Cardiac muscle cell (in vitro differentiated cells and primary cell): ENCODE measurements around the gene FRY. TPM values are rescaled to one million over a fixed set of nuclear protein-coding genes. Genes with fewer than 3 reads are reported as not detected.

Experiments
- DNase-seq, 2 donors: peaks; one replicate each; pipeline versions ENCODE4 v3.0.0 to v3.0.0-alpha.2; 2010 to 2017; ENCODE audit warnings: low read depth in 1 of 2, low spot score in 1 of 2
- H3K27ac ChIP-seq: fragments of 200-600 bp; sonication (generic); 2 replicates; pipeline ENCODE4 v1.5.1; 2016
- H3K27me3 ChIP-seq: fragments of 200-600 bp; sonication (generic); 2 replicates; pipeline ENCODE4 v1.6.0; 2016; ENCODE audit warnings: control low read depth
- H3K36me3 ChIP-seq: fragments of 200-600 bp; sonication (generic); 2 replicates; pipeline ENCODE4 v1.5.1; 2016; ENCODE audit warnings: control low read depth
- H3K4me1 ChIP-seq: fragments of 200-600 bp; sonication (generic); 2 replicates; pipeline ENCODE4 v1.8.1; 2017; ENCODE audit warnings: low read depth, mild to moderate bottlenecking, mixed run types
- H3K4me3 ChIP-seq: fragments of 200-600 bp; sonication (generic); 2 replicates; pipeline ENCODE4 v1.5.1; 2016; ENCODE audit warnings: mild to moderate bottlenecking
- H3K9me3 ChIP-seq: fragments of 200-600 bp; sonication (generic); 2 replicates; pipeline ENCODE4 v1.5.1; 2017; ENCODE audit warnings: low read depth, mild to moderate bottlenecking, control low read depth
- polyA plus RNA-seq: library from polyadenylated mRNA; unstranded; fragments of >200 nt; fragmentation: Nextera tagmentation; extraction: Ambion mirVana; gene quantifications from 2 replicates; pipeline ENCODE4 v1.2.1, GENCODE V29; 2016
- total RNA-seq: library from RNA; depleted of rRNA; stranded (reverse); fragments of >200 nt; gene quantifications from 2 replicates; pipeline ENCODE4 v1.2.3, GENCODE V29; 2016
- TF ChIP-seq, protein P1 (sequence below): IDR thresholded peaks from 2 replicates; pipeline ENCODE4 v1.5.1; 2012; ENCODE audit warnings: low read depth, mild to moderate bottlenecking, low read length

Gene FRY
- total and polyA plus RNA-seq, 2 experiments from 2014 or later, result 2.4 to 13.2 TPM

- H3K4me1 ChIP-seq, result peaks cover 7% of the 10 kb centered on the region
- DNase-seq, result no peak
- no peaks in the 10 kb centered on the region for H3K27me3 ChIP-seq
- H3K36me3 ChIP-seq, result no peaks in the 10 kb centered on the region
- TF ChIP-seq, protein P1, sequence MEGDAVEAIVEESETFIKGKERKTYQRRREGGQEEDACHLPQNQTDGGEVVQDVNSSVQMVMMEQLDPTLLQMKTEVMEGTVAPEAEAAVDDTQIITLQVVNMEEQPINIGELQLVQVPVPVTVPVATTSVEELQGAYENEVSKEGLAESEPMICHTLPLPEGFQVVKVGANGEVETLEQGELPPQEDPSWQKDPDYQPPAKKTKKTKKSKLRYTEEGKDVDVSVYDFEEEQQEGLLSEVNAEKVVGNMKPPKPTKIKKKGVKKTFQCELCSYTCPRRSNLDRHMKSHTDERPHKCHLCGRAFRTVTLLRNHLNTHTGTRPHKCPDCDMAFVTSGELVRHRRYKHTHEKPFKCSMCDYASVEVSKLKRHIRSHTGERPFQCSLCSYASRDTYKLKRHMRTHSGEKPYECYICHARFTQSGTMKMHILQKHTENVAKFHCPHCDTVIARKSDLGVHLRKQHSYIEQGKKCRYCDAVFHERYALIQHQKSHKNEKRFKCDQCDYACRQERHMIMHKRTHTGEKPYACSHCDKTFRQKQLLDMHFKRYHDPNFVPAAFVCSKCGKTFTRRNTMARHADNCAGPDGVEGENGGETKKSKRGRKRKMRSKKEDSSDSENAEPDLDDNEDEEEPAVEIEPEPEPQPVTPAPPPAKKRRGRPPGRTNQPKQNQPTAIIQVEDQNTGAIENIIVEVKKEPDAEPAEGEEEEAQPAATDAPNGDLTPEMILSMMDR, result no peak
- H3K9me3 ChIP-seq, result no peaks in the 10 kb centered on the region
- H3K4me3 ChIP-seq, result no peak overlapping the region
- H3K27ac ChIP-seq, result no peak overlapping the region
Measured at GRCh38 chr13:32203736-32204135, 172.2 kb downstream of the FRY start.

GRCh38 chr13:32205431-32206096 lies 174.0 kb downstream of the FRY start:
- DNase-seq, result peak in 1 of 2 donors; percentile 82
- Histone ChIP-seq H3K9me3 (no peaks in the 10 kb centered on the region), H3K27me3 (no peaks in the 10 kb centered on the region), H3K36me3 (no peaks in the 10 kb centered on the region), H3K27ac (no peak overlapping the region), H3K4me3 (no peak overlapping the region), H3K4me1 (peaks cover 14% of the 10 kb centered on the region)
- TF ChIP-seq, protein P1, result no peak

GRCh38 chr13:32206097-32206740 lies 174.6 kb downstream of the FRY start:
- Histone ChIP-seq H3K27ac (no peak overlapping the region), H3K4me1 (peaks cover 18% of the 10 kb centered on the region), H3K9me3 (no peaks in the 10 kb centered on the region), H3K4me3 (no peak overlapping the region), H3K27me3 (no peaks in the 10 kb centered on the region), H3K36me3 (no peaks in the 10 kb centered on the region)
- TF ChIP-seq, protein P1, result no peak
- peak in 1 of 2 donors; percentile 32 for DNase-seq

GRCh38 chr13:32208860-32209259 lies 177.3 kb downstream of the FRY start:
- H3K9me3 ChIP-seq, result no peaks in the 10 kb centered on the region
- DNase-seq, result no peak

GRCh38 chr13:32209652-32210051 lies 178.1 kb downstream of the FRY start:
- peak in 1 of 2 donors; percentile 5 for DNase-seq
- Histone ChIP-seq H3K27ac (no peak overlapping the region), H3K4me1 (peaks cover 28% of the 10 kb centered on the region), H3K27me3 (no peaks in the 10 kb centered on the region), H3K4me3 (no peak overlapping the region), H3K36me3 (no peaks in the 10 kb centered on the region), H3K9me3 (no peaks in the 10 kb centered on the region)
- TF ChIP-seq, protein P1, result no peak

More at GRCh38 chr13:32208860-32209259, 177.3 kb downstream of the FRY start:
- TF ChIP-seq, protein P1, result no peak
- peaks cover 30% of the 10 kb centered on the region for H3K4me1 ChIP-seq
- H3K27ac ChIP-seq, result no peak overlapping the region
- no peaks in the 10 kb centered on the region for H3K36me3 ChIP-seq
- no peak overlapping the region for H3K4me3 ChIP-seq
- H3K27me3 ChIP-seq, result no peaks in the 10 kb centered on the region
